GM19099 (cell line): ENCODE results near the gene DIPK1B.

Source experiments
- POLR2A ChIP-seq: IDR thresholded peaks from 3 replicates; pipeline ENCODE4 v1.6.1; 2011; ENCODE audit warnings: low read depth; ENCODE audit not compliant: insufficient read length; ENCODE audit errors: extremely low read depth

Gene DIPK1B

GRCh38 chr9:136711751-136712689, at the start of gene DIPK1B:
Gene DIPK1B (plus strand): TSS chr9:136712572. CDS start chr9:136712666, 94 bp downstream.
- no peak for TF ChIP-seq POLR2A

- no peak for TF ChIP-seq POLR2A
These were observed 49.5 kb upstream of the DIPK1B start, which contains the start of gene EGFL7 for GRCh38 chr9:136662656-136663581. Gene EGFL7 (plus strand): TSS chr9:136662916. CDS start chr9:136668283, 5,367 bp downstream.

GRCh38 chr9:136664000-136664915, 48.1 kb upstream of the DIPK1B start:
- TF ChIP-seq POLR2A, result no peak

GRCh38 chr9:136665111-136665703, 47.2 kb upstream of the DIPK1B start:
- TF ChIP-seq POLR2A, result no peak

GRCh38 chr9:136665704-136666371, 46.5 kb upstream of the DIPK1B start:
- TF ChIP-seq POLR2A, result no peak

GRCh38 chr9:136666372-136667213, 45.8 kb upstream of the DIPK1B start:
- TF ChIP-seq POLR2A, result no peak

GRCh38 chr9:136667214-136667939, 45.0 kb upstream of the DIPK1B start:
- TF ChIP-seq POLR2A, result no peak

GRCh38 chr9:136667940-136668760, 44.2 kb upstream of the DIPK1B start:
- TF ChIP-seq POLR2A, result no peak

GRCh38 chr9:136668983-136669790, 43.2 kb upstream of the DIPK1B start:
- no peak for TF ChIP-seq POLR2A

- no peak for TF ChIP-seq POLR2A
These were observed 42.4 kb upstream of the DIPK1B start for GRCh38 chr9:136669791-136670464.
